GM21528 (cell line): Measurements from ENCODE around the gene GCGR.

Experiments
- ATAC-seq: cut with Tn5 transposase; IDR thresholded peaks from one replicate; pipeline ENCODE4 v1.9.1; 2021; ENCODE audit warnings: mild to moderate bottlenecking, moderate library complexity; ENCODE audit not compliant: unreplicated experiment, low FRiP score

The GCGR gene

GRCh38 chr17:81803728-81804558 lies at the start of gene GCGR:
Gene GCGR (plus strand): TSS chr17:81804150. CDS start chr17:81809019, 4,869 bp downstream.
- no peak for ATAC-seq

- no peak for ATAC-seq
Measured at GRCh38 chr17:81792675-81793615, 11.0 kb upstream of the GCGR start.

- no peak for ATAC-seq
Measured at GRCh38 chr17:81794074-81794476, 9.9 kb upstream of the GCGR start.

GRCh38 chr17:81794509-81794908 lies 9.4 kb upstream of the GCGR start:
- ATAC-seq, result no peak

- ATAC-seq, result no peak
Measured at GRCh38 chr17:81801327-81801726, 2.6 kb upstream of the GCGR start.

GRCh38 chr17:81802048-81802758 lies 1.7 kb upstream of the GCGR start:
- ATAC-seq, result no peak

GRCh38 chr17:81802856-81803643 lies 900 bp upstream of the GCGR start:
- ATAC-seq, result no peak

- ATAC-seq, result no peak
Measured at GRCh38 chr17:81804559-81805399, 829 bp downstream of the GCGR start.

- ATAC-seq, result no peak
Measured at GRCh38 chr17:81805707-81806460, 1.9 kb downstream of the GCGR start.

GRCh38 chr17:81806461-81807209 lies 2.7 kb downstream of the GCGR start:
- no peak for ATAC-seq

GRCh38 chr17:81807210-81807719 lies 3.3 kb downstream of the GCGR start:
- no peak for ATAC-seq

GRCh38 chr17:81807839-81808238 lies 3.9 kb downstream of the GCGR start:
- no peak for ATAC-seq

- no peak for ATAC-seq
Measured at GRCh38 chr17:81808778-81809555, 5.0 kb downstream of the GCGR start.

- no peak for ATAC-seq
Measured at GRCh38 chr17:81809556-81809998, 5.6 kb downstream of the GCGR start.

GRCh38 chr17:81810476-81810875 lies 6.5 kb downstream of the GCGR start:
- ATAC-seq, result no peak

- no peak for ATAC-seq
Measured at GRCh38 chr17:81810892-81811704, 7.1 kb downstream of the GCGR start.
